T-helper 1 cell treated with Interleukin-12 subunit alpha and Interleukin-12 subunit beta and Interleukin-4 antibody, amounts not matched to agents 30 μg/mL and 1 μg/mL, for 36 hours (primary cell): ENCODE results near the gene TBC1D28.
"Not testable (repeated sequence)": the region's sequence is repeated elsewhere in the genome, so short reads cannot be mapped to it uniquely, and the experiment has no call there.

Experiments used
- H3K27ac Mint-ChIP-seq: one replicate; pipeline ENCODE4 v1.8.0; 2021; ENCODE audit warnings: mild to moderate bottlenecking, mixed read lengths
- H3K27me3 Mint-ChIP-seq: one replicate; pipeline ENCODE4 v1.8.0; 2021; ENCODE audit warnings: low read depth, mixed read lengths
- H3K36me3 Mint-ChIP-seq: one replicate; pipeline ENCODE4 v1.8.0; 2021; ENCODE audit warnings: low read depth, mixed read lengths
- H3K4me1 Mint-ChIP-seq: one replicate; pipeline ENCODE4 v1.8.0; 2021; ENCODE audit warnings: low read depth, mixed read lengths
- H3K4me3 Mint-ChIP-seq: one replicate; pipeline ENCODE4 v1.8.0; 2021; ENCODE audit warnings: mild to moderate bottlenecking, moderate library complexity, mixed read lengths
- H3K9me3 Mint-ChIP-seq: one replicate; pipeline ENCODE4 v1.8.0; 2021; ENCODE audit warnings: mixed read lengths

The TBC1D28 gene

GRCh38 chr17:18634550-18635263 is 9.5 kb downstream of the TBC1D28 start:
- peaks cover 19% of the 10 kb centered on the region for H3K27me3 Mint-ChIP-seq
- H3K27ac Mint-ChIP-seq = not testable (repeated sequence)

GRCh38 chr17:18626152-18626870 is 17.9 kb downstream of the TBC1D28 start:
- peaks cover 5% of the 10 kb centered on the region for H3K27me3 Mint-ChIP-seq
- no peak overlapping the region for H3K27ac Mint-ChIP-seq
- peak overlapping the region; percentile 29 for H3K4me3 Mint-ChIP-seq
- H3K4me1 Mint-ChIP-seq = peaks cover 5% of the 10 kb centered on the region
- H3K36me3 Mint-ChIP-seq = no peaks in the 10 kb centered on the region
- no peaks in the 10 kb centered on the region for H3K9me3 Mint-ChIP-seq

More at GRCh38 chr17:18634550-18635263, 9.5 kb downstream of the TBC1D28 start:
- not testable (repeated sequence) for H3K36me3 Mint-ChIP-seq, H3K9me3 Mint-ChIP-seq, H3K4me1 Mint-ChIP-seq
- H3K4me3 Mint-ChIP-seq = peak overlapping the region; percentile 65

- H3K4me3 Mint-ChIP-seq = peak overlapping the region; percentile 94
- peak overlapping the region; percentile 94 for H3K27ac Mint-ChIP-seq
- H3K36me3 Mint-ChIP-seq, H3K9me3 Mint-ChIP-seq, H3K27me3 Mint-ChIP-seq, H3K4me1 Mint-ChIP-seq: not testable (repeated sequence)
These were observed 18.6 kb downstream of the TBC1D28 start for GRCh38 chr17:18625509-18626104.

GRCh38 chr17:18624862-18625501 is 19.2 kb downstream of the TBC1D28 start:
- H3K36me3 Mint-ChIP-seq, H3K27me3 Mint-ChIP-seq, H3K9me3 Mint-ChIP-seq, H3K4me1 Mint-ChIP-seq: not testable (repeated sequence)
- H3K27ac Mint-ChIP-seq = peak overlapping the region; percentile 94
- H3K4me3 Mint-ChIP-seq = peak overlapping the region; percentile 94

GRCh38 chr17:18617613-18618012 is 26.6 kb downstream of the TBC1D28 start:
- H3K4me1 Mint-ChIP-seq, H3K9me3 Mint-ChIP-seq, H3K4me3 Mint-ChIP-seq, H3K27ac Mint-ChIP-seq, H3K36me3 Mint-ChIP-seq, H3K27me3 Mint-ChIP-seq: not testable (repeated sequence)

GRCh38 chr17:18613016-18613415 is 31.2 kb downstream of the TBC1D28 start:
- not testable (repeated sequence) for H3K27ac Mint-ChIP-seq, H3K4me1 Mint-ChIP-seq, H3K27me3 Mint-ChIP-seq, H3K9me3 Mint-ChIP-seq, H3K4me3 Mint-ChIP-seq, H3K36me3 Mint-ChIP-seq

- H3K4me1 Mint-ChIP-seq, H3K27me3 Mint-ChIP-seq, H3K9me3 Mint-ChIP-seq, H3K27ac Mint-ChIP-seq, H3K36me3 Mint-ChIP-seq, H3K4me3 Mint-ChIP-seq: not testable (repeated sequence)
These were observed 51.1 kb downstream of the TBC1D28 start for GRCh38 chr17:18593138-18593537.
